ENCODE results near the gene RNF130. TPM values are rescaled to one million over a fixed set of nuclear protein-coding genes. Genes with fewer than 3 reads are reported as not detected.

RNF130 gene
- total RNA-seq, 1 experiment from 2014 or later, result 31.8 TPM

DNA sequence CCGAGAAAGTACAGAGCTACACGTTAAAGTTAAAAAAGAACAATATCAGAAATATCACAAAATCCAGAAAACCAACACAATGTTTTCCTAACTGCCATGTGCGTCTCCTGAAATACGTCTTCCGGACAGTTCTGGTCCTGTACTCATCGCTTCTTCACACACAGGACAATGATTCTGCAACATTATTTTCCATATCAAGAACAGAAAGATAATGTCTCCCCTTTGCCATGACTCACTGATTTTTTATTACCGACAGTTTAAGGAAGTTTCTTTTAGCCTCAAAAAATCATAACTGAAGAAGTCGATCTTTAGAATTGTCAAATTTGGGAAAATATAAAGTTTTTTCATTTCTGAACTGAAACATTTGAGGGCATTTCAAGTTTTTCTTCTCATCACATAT lies 166.4 kb downstream of the RNF130 start:
- H3K27ac Mint-ChIP-seq (ENCODE audit: low read depth, unreplicated experiment), result peak overlapping the region; percentile 39
- peaks cover 49% of the 10 kb centered on the region for H3K36me3 Mint-ChIP-seq (ENCODE audit: insufficient read depth, unreplicated experiment)
- no peaks in the 10 kb centered on the region for H3K9me3 Mint-ChIP-seq (ENCODE audit: unreplicated experiment)
- TF ChIP-seq, protein P1, sequence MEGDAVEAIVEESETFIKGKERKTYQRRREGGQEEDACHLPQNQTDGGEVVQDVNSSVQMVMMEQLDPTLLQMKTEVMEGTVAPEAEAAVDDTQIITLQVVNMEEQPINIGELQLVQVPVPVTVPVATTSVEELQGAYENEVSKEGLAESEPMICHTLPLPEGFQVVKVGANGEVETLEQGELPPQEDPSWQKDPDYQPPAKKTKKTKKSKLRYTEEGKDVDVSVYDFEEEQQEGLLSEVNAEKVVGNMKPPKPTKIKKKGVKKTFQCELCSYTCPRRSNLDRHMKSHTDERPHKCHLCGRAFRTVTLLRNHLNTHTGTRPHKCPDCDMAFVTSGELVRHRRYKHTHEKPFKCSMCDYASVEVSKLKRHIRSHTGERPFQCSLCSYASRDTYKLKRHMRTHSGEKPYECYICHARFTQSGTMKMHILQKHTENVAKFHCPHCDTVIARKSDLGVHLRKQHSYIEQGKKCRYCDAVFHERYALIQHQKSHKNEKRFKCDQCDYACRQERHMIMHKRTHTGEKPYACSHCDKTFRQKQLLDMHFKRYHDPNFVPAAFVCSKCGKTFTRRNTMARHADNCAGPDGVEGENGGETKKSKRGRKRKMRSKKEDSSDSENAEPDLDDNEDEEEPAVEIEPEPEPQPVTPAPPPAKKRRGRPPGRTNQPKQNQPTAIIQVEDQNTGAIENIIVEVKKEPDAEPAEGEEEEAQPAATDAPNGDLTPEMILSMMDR (IDR thresholded peaks at IDR 0.05; ENCODE audit: unreplicated experiment), result no peak
- no peak for DNase-seq (ENCODE audit: unreplicated experiment)
- BruUV-seq (replicated peaks), result no TSS peak
- intact Hi-C loops (cut with micrococcal nuclease), result loop anchor here (5.0 kb wide), 1 partner anchor 167 kb away; the partner anchor contains the start of gene RNF130
- POLR2A ChIA-PET, result interaction anchor here (0.7 to 2.1 kb wide), 3 partner anchors 19 to 59 kb away, joined by 3 to 6 read pairs (median 4); no protein-coding TSS in a partner anchor
- CTCF ChIA-PET, result interaction anchor here (0.6 to 1.5 kb wide), 2 partner anchors 12 to 142 kb away, joined by 3 to 6 read pairs; no protein-coding TSS in a partner anchor
- H3K27me3 Mint-ChIP-seq (ENCODE audit: insufficient read depth, unreplicated experiment), result no peaks in the 10 kb centered on the region
- no peak overlapping the region for H3K4me3 Mint-ChIP-seq (ENCODE audit: unreplicated experiment)
- peaks cover 7% of the 10 kb centered on the region for H3K4me1 Mint-ChIP-seq (ENCODE audit: insufficient read depth, unreplicated experiment)

Small RNAs within 50 kb of the gene (microRNA-seq; reads per million reads assigned to microRNA genes)
- 296 reads per million, percentile 79 among the genes with 10 or more reads in this experiment for gene MIR340

Other genes with a start within 250 kb of the RNF130 start
- gene MRNIP, start 212.9 kb downstream of the RNF130 start, total RNA-seq (2022), result 40.3 and 42.8 TPM in 2 replicates
- gene TBC1D9B, start 163.9 kb downstream of the RNF130 start, total RNA-seq (2022), result 162 and 166 TPM in 2 replicates
- not detected in 2 replicates for gene RASGEF1C, start 137.5 kb upstream of the RNF130 start, total RNA-seq (2022)
- gene MAPK9, start 220.3 kb upstream of the RNF130 start, total RNA-seq (2022), result 64.0 and 70.8 TPM in 2 replicates

Data from MCF 10A (cell line).